Thoracic aorta (tissue), 2 donors: Measurements from ENCODE around the gene ANGEL1. TPM values are rescaled to one million over a fixed set of nuclear protein-coding genes. Genes with fewer than 3 reads are reported as not detected.
A peak's percentile ranks its signal among the peaks of the same experiment; 100 is the strongest.

ENCODE experiments used
- ATAC-seq: fragments of 150-250 bp; one replicate; pipeline ENCODE4 v1.8.0; 2017; ENCODE audit warnings: low read depth; ENCODE audit not compliant: insufficient number of reproducible peaks, low FRiP score
- DNase-seq: peaks from one replicate; pipeline ENCODE4 v3.0.0-alpha.2; 2020; ENCODE audit warnings: low spot score
- H3K27ac ChIP-seq, 2 donors: fragments of 200-600 bp; sonication (generic); 1 replicate in 1 of 2; 2 replicates in 1 of 2; pipeline ENCODE4 v1.5.1; 2016; ENCODE audit warnings: mild to moderate bottlenecking in 2 of 2, moderate library complexity in 2 of 2
- H3K27me3 ChIP-seq: fragments of 200-600 bp; sonication (generic); replicated peaks from 2 replicates; pipeline ENCODE4 v1.6.0; 2016; ENCODE audit warnings: mild to moderate bottlenecking; ENCODE audit not compliant: insufficient read depth
- H3K36me3 ChIP-seq: fragments of 200-600 bp; sonication (generic); one replicate; pipeline ENCODE4 v1.5.1; 2016
- H3K4me1 ChIP-seq, 2 donors: fragments of 200-600 bp; sonication (generic); 1 replicate in 1 of 2; 2 replicates in 1 of 2; pipeline versions ENCODE4 v1.5.1 to v1.6.0; 2016; ENCODE audit warnings: low read depth in 2 of 2, mild to moderate bottlenecking in 1 of 2; ENCODE audit not compliant: control insufficient read depth in 1 of 2
- H3K4me3 ChIP-seq: fragments of 200-600 bp; sonication (generic); 2 replicates; pipeline ENCODE4 v1.5.1; 2016; ENCODE audit warnings: mild to moderate bottlenecking
- H3K9me3 ChIP-seq: fragments of 200-600 bp; sonication (generic); 2 replicates; pipeline ENCODE4 v1.5.1; 2016
- total RNA-seq, 2 donors: library from RNA; depleted of rRNA; stranded (reverse); fragments of >200 nt; gene quantifications; one replicate each; pipeline versions ENCODE4 v1.1.0 to v1.2.3, GENCODE V29; 2016
- TF ChIP-seq, protein P1 (sequence below): fragments of 200-600 bp; sonication (generic); IDR thresholded peaks from one replicate; pipeline ENCODE4 v1.5.1; 2019; ENCODE audit warnings: antibody characterized with exemption

ANGEL1 gene
- total RNA-seq, 2 donors from 2014 or later = 19.5 to 24.5 TPM

DNA sequence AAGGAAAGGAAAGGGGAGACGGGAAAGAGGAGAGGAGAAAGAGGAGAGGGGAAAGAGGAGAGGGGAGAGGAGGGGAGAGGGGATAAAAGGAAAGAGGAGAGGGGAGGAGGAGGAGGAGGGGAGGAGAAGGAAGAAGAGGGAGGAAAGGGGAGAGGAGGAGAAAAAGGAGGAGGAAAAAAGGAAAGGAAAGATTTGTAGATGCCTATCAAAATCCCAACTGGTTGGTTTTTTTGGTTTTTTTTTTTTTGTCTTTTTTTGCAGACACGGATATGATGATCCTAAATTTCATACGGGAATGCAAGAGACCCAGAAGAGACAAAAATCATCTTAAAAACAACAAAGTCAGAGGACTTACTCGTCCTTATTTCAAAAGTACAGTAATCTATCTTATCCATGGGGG is 19.4 kb downstream of the ANGEL1 start:
- Histone ChIP-seq H3K4me1 (no peaks in the 10 kb centered on the region), H3K9me3 (no peaks in the 10 kb centered on the region), H3K27me3 (no peaks in the 10 kb centered on the region), H3K36me3 (peaks cover 19% of the 10 kb centered on the region), H3K27ac (no peak overlapping the region), H3K4me3 (no peak overlapping the region)
- TF ChIP-seq, protein P1, sequence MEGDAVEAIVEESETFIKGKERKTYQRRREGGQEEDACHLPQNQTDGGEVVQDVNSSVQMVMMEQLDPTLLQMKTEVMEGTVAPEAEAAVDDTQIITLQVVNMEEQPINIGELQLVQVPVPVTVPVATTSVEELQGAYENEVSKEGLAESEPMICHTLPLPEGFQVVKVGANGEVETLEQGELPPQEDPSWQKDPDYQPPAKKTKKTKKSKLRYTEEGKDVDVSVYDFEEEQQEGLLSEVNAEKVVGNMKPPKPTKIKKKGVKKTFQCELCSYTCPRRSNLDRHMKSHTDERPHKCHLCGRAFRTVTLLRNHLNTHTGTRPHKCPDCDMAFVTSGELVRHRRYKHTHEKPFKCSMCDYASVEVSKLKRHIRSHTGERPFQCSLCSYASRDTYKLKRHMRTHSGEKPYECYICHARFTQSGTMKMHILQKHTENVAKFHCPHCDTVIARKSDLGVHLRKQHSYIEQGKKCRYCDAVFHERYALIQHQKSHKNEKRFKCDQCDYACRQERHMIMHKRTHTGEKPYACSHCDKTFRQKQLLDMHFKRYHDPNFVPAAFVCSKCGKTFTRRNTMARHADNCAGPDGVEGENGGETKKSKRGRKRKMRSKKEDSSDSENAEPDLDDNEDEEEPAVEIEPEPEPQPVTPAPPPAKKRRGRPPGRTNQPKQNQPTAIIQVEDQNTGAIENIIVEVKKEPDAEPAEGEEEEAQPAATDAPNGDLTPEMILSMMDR = no peak
- ATAC-seq = no peak
- no peak for DNase-seq

DNA sequence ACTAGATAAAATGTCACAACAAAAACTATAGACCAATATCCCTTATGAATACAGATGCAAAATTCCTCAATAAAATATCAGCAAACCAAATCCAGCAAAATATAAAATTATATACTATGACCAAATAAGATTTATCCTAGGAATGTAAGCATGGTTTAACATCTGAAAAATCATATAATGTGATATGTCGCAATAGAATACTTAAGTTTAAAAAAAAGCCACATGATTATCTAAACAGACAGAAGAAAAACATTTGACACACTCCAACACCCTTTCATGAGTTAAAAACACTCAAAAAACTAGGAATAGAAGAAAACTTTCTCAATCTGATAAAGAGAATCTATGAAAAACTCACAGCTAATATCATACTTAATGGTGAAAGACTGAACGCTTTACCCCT is 20.3 kb downstream of the ANGEL1 start:
- no peak overlapping the region for H3K27ac ChIP-seq
- TF ChIP-seq, protein P1 = no peak
- H3K4me3 ChIP-seq = no peak overlapping the region
- DNase-seq (no peak), ATAC-seq (no peak)
- H3K36me3 ChIP-seq = peaks cover 19% of the 10 kb centered on the region
- no peaks in the 10 kb centered on the region for H3K27me3 ChIP-seq
- H3K9me3 ChIP-seq = no peaks in the 10 kb centered on the region
- no peaks in the 10 kb centered on the region for H3K4me1 ChIP-seq

DNA sequence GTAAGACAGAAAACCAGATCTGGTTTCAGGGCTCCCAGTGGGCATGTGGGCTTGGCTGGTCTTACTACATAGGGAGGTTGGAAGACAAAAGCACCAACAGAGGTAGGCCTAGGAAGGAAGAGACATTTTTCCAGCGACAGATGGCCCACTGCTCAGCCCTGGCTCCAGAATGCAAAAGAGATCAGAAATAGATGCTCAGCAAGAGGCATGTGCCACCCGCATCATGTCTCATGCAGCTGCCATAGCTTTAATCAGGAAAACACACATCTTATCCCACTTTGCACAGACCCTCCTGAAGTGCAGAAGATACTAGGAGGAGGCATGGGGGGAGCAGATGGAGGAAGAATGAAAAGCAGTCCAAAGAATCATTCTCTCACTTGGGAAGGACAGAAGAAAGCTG is 26.1 kb downstream of the ANGEL1 start:
- no peak overlapping the region for H3K4me3 ChIP-seq
- H3K27ac ChIP-seq = no peak overlapping the region
- peaks cover 24% of the 10 kb centered on the region for H3K36me3 ChIP-seq
- DNase-seq (no peak), ATAC-seq (no peak)
- no peaks in the 10 kb centered on the region for H3K9me3 ChIP-seq
- H3K27me3 ChIP-seq = no peaks in the 10 kb centered on the region
- H3K4me1 ChIP-seq = peaks cover 8 to 40% of the 10 kb centered on the region in 2 donors
- TF ChIP-seq, protein P1 = no peak

DNA sequence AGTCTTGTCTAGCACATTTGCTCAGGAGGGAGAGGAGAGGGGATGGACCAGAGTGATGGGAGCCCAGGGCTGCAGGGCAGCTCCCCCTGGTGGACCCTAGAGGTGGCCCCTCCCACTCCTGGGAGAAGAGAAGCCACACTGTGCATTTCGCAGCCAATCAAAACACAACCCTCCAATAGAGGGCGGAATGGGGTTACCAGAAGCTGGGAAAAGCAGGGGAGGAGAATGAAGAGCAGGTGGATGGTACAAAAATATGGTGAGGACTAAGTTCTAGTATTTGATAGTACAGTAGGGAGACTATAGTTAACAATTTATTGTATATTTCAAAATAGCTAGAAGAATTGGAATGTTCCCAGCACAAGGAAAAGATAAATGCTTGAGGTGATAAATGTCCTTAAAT is 27.8 kb downstream of the ANGEL1 start:
- no peak for ATAC-seq
- TF ChIP-seq, protein P1 = peak; percentile 86
- peak overlapping the region in 1 of 2 donors; percentile 32 for H3K27ac ChIP-seq

GRCh38 chr14:76784266-76784874 is 28.3 kb downstream of the ANGEL1 start:
- Histone ChIP-seq H3K9me3 (no peaks in the 10 kb centered on the region), H3K36me3 (peaks cover 17% of the 10 kb centered on the region), H3K4me3 (no peak overlapping the region), H3K27ac (peak overlapping the region in 1 of 2 donors; percentile 60), H3K27me3 (no peaks in the 10 kb centered on the region), H3K4me1 (peaks cover 8 to 54% of the 10 kb centered on the region in 2 donors)
- no peak for DNase-seq
- ATAC-seq = no peak
- TF ChIP-seq, protein P1 = no peak

More for the DNA sequence above, 27.8 kb downstream of the ANGEL1 start:
- Histone ChIP-seq H3K4me3 (no peak overlapping the region), H3K36me3 (peaks cover 14% of the 10 kb centered on the region), H3K9me3 (no peaks in the 10 kb centered on the region), H3K27me3 (no peaks in the 10 kb centered on the region), H3K4me1 (peaks cover 8 to 54% of the 10 kb centered on the region in 2 donors)
- peak; percentile 44 for DNase-seq
